DND-41 (cell line): ENCODE results near the gene ARAF.

Experiments used
- ATAC-seq: fragments of 200-7000 bp; cut with Tn5 transposase; 3 replicates; pipeline ENCODE4 v1.9.1; 2021; ENCODE audit warnings: low read depth; ENCODE audit not compliant: insufficient read depth
- DNase-seq: peaks from one replicate; pipeline ENCODE4 v3.0.0-alpha.2; 2020
- H2AFZ ChIP-seq: 2 replicates; pipeline ENCODE4 v1.6.0; 2012; ENCODE audit warnings: low read depth, low read length
- H3K27ac ChIP-seq: 2 replicates; pipeline ENCODE4 v1.5.1; 2012; ENCODE audit warnings: low read length, inconsistent platforms
- H3K27me3 ChIP-seq: fragments of 200-600 bp; sonication (generic); 2 replicates; pipeline ENCODE4 v1.6.0; 2012; ENCODE audit warnings: low read length, mild to moderate bottlenecking, inconsistent platforms; ENCODE audit not compliant: insufficient read depth, poor library complexity
- H3K36me3 ChIP-seq: 2 replicates; pipeline ENCODE4 v1.5.1; 2012; ENCODE audit warnings: low read length, inconsistent platforms; ENCODE audit not compliant: insufficient read depth
- H3K4me1 ChIP-seq: 2 replicates; pipeline ENCODE4 v1.5.1; 2012; ENCODE audit warnings: mild to moderate bottlenecking, low read length; ENCODE audit not compliant: insufficient read depth
- H3K4me2 ChIP-seq: 2 replicates; pipeline ENCODE4 v1.6.0; 2012; ENCODE audit warnings: mild to moderate bottlenecking, moderate library complexity, low read length, inconsistent platforms; ENCODE audit not compliant: insufficient read depth
- H3K4me3 ChIP-seq, 2 experiments: fragments of 200-600 bp in 1 of 2; shearing (Covaris generic) in 1 of 2; 2 replicates each; pipeline ENCODE4 v1.5.1; 2012 to 2016; ENCODE audit warnings: inconsistent platforms in 2 of 2, low read length in 2 of 2, mild to moderate bottlenecking in 2 of 2, low read depth in 1 of 2, moderate library complexity in 1 of 2
- H3K79me2 ChIP-seq: 2 replicates; pipeline ENCODE4 v1.6.0; 2012; ENCODE audit warnings: low read length, inconsistent platforms; ENCODE audit not compliant: insufficient read depth
- H3K9ac ChIP-seq: 2 replicates; pipeline ENCODE4 v1.6.0; 2012; ENCODE audit warnings: low read depth, mild to moderate bottlenecking, inconsistent platforms, low read length, moderate library complexity
- H3K9me3 ChIP-seq: 2 replicates; pipeline ENCODE4 v1.5.1; 2012; ENCODE audit warnings: low read length, moderate library complexity, mild to moderate bottlenecking, inconsistent platforms; ENCODE audit not compliant: insufficient read depth, severe bottlenecking
- H4K20me1 ChIP-seq: 2 replicates; pipeline ENCODE4 v1.6.0; 2012; ENCODE audit warnings: low read length; ENCODE audit not compliant: insufficient read depth
- EZH2 ChIP-seq: IDR thresholded peaks from 3 replicates; pipeline ENCODE4 v1.6.1; 2012; ENCODE audit warnings: borderline replicate concordance, low read depth, mild to moderate bottlenecking, moderate library complexity, low read length, inconsistent platforms; ENCODE audit not compliant: severe bottlenecking
- TF ChIP-seq, protein P1 (sequence below): IDR thresholded peaks from 2 replicates; pipeline ENCODE4 v1.5.1; 2012; ENCODE audit warnings: borderline replicate concordance, low read length, moderate library complexity, mild to moderate bottlenecking; ENCODE audit not compliant: poor library complexity, severe bottlenecking; ENCODE audit errors: extremely low read depth

Gene ARAF

GRCh38 chrX:47523713-47524166 is 37.3 kb upstream of the ARAF start:
- Histone ChIP-seq H3K4me2 (peak overlapping the region; percentile 99), H3K4me3 (peak overlapping the region; percentile 25 to 78; a peak in 3 of 4 replicates), H3K9ac (peak overlapping the region; percentile 67), H3K36me3 (no peaks in the 10 kb centered on the region), H3K9me3 (no peaks in the 10 kb centered on the region), H3K79me2 (no peaks in the 10 kb centered on the region), H3K4me1 (peaks cover 12% of the 10 kb centered on the region), H4K20me1 (no peaks in the 10 kb centered on the region), H2AFZ (peak overlapping the region; percentile 81), H3K27ac (peak overlapping the region; percentile 16; the same call in 1 of the 2 replicates), H3K27me3 (no peaks in the 10 kb centered on the region)
- no peak; the same call in 1 of the 3 replicates for ATAC-seq
- no peak for TF ChIP-seq EZH2
- no peak for DNase-seq

DNA sequence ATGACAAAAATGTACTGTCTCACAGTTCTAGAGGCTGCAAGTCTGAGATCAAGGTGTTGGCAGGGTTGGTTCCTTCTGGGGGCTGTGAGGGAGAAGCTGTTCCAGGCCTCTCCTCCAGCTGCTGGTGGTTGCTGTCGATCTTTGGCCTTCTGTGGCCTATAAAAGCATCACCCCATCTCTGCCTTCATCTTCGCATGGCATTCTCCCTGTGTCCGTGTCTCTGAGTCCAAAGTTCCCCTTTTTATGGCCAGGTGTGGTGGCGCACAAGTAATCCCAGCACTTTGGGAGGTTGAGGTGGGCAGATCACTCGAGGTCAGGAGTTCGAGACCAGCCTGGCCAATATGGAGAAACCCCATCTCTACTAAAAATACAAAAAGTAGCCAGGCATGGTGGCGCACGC is 31.5 kb upstream of the ARAF start:
- H3K4me3 ChIP-seq: no peak overlapping the region
- H2AFZ ChIP-seq: no peak overlapping the region
- no peaks in the 10 kb centered on the region for H3K9me3 ChIP-seq
- H3K4me2 ChIP-seq: no peak overlapping the region
- ATAC-seq: no peak
- H3K4me1 ChIP-seq: no peaks in the 10 kb centered on the region
- no peak overlapping the region for H3K27ac ChIP-seq
- DNase-seq: no peak
- no peaks in the 10 kb centered on the region for H3K36me3 ChIP-seq
- H4K20me1 ChIP-seq: no peaks in the 10 kb centered on the region
- TF ChIP-seq, protein P1, sequence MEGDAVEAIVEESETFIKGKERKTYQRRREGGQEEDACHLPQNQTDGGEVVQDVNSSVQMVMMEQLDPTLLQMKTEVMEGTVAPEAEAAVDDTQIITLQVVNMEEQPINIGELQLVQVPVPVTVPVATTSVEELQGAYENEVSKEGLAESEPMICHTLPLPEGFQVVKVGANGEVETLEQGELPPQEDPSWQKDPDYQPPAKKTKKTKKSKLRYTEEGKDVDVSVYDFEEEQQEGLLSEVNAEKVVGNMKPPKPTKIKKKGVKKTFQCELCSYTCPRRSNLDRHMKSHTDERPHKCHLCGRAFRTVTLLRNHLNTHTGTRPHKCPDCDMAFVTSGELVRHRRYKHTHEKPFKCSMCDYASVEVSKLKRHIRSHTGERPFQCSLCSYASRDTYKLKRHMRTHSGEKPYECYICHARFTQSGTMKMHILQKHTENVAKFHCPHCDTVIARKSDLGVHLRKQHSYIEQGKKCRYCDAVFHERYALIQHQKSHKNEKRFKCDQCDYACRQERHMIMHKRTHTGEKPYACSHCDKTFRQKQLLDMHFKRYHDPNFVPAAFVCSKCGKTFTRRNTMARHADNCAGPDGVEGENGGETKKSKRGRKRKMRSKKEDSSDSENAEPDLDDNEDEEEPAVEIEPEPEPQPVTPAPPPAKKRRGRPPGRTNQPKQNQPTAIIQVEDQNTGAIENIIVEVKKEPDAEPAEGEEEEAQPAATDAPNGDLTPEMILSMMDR: no peak
- no peak for TF ChIP-seq EZH2
- no peaks in the 10 kb centered on the region for H3K27me3 ChIP-seq
- no peaks in the 10 kb centered on the region for H3K79me2 ChIP-seq
- H3K9ac ChIP-seq: no peak overlapping the region

- H4K20me1 ChIP-seq: no peaks in the 10 kb centered on the region
- TF ChIP-seq, protein P1: no peak
- no peak for TF ChIP-seq EZH2
- H3K36me3 ChIP-seq: no peaks in the 10 kb centered on the region
- no peak overlapping the region for H3K4me3 ChIP-seq
- no peaks in the 10 kb centered on the region for H3K4me1 ChIP-seq
- no peak overlapping the region for H3K27ac ChIP-seq
- no peak overlapping the region for H2AFZ ChIP-seq
- no peaks in the 10 kb centered on the region for H3K27me3 ChIP-seq
- no peak for ATAC-seq
- H3K4me2 ChIP-seq: no peak overlapping the region
- H3K79me2 ChIP-seq: no peaks in the 10 kb centered on the region
- no peak overlapping the region for H3K9ac ChIP-seq
- no peak for DNase-seq
- H3K9me3 ChIP-seq: no peaks in the 10 kb centered on the region
Measured at GRCh38 chrX:47530049-47530448, 31.0 kb upstream of the ARAF start.

GRCh38 chrX:47539860-47540259 is 21.1 kb upstream of the ARAF start:
- no peaks in the 10 kb centered on the region for H3K79me2 ChIP-seq
- no peaks in the 10 kb centered on the region for H3K27me3 ChIP-seq
- H3K4me2 ChIP-seq: no peak overlapping the region
- TF ChIP-seq EZH2: no peak
- TF ChIP-seq, protein P1: no peak
- no peak overlapping the region for H3K4me3 ChIP-seq
- H3K36me3 ChIP-seq: no peaks in the 10 kb centered on the region
- DNase-seq (no peak), ATAC-seq (no peak)
- H3K4me1 ChIP-seq: no peaks in the 10 kb centered on the region
- no peak overlapping the region for H3K9ac ChIP-seq
- no peaks in the 10 kb centered on the region for H3K9me3 ChIP-seq
- H3K27ac ChIP-seq: no peak overlapping the region
- H2AFZ ChIP-seq: no peak overlapping the region
- H4K20me1 ChIP-seq: no peaks in the 10 kb centered on the region
